Gastroesophageal sphincter (tissue), 4 donors: Measurements from ENCODE around the gene NPHP4. TPM values are rescaled to one million over a fixed set of nuclear protein-coding genes. Genes with fewer than 3 reads are reported as not detected.

Experiments
- ATAC-seq: fragments of 150-250 bp; one replicate; pipeline ENCODE4 v1.9.1; 2016; ENCODE audit warnings: mild to moderate bottlenecking, moderate library complexity
- H3K27ac ChIP-seq, 4 donors: fragments of 200-600 bp; sonication (generic) in 3 of 4; 1 replicate in 3 of 4; 2 replicates in 1 of 4; pipeline ENCODE4 v1.5.1; 2016 to 2019
- H3K27me3 ChIP-seq: fragments of 200-600 bp; sonication (generic); one replicate; pipeline ENCODE4 v1.5.1; 2019
- H3K36me3 ChIP-seq, 2 donors: fragments of 200-600 bp; sonication (generic); one replicate each; pipeline ENCODE4 v1.5.1; 2019; ENCODE audit warnings: control low read depth in 1 of 2
- H3K4me1 ChIP-seq, 3 donors: fragments of 200-600 bp; sonication (generic); 1 replicate in 2 of 3; 2 replicates in 1 of 3; pipeline ENCODE4 v1.5.1; 2016 to 2019; ENCODE audit warnings: control low read depth in 2 of 3
- H3K4me3 ChIP-seq, 2 donors: fragments of 200-600 bp; sonication (generic); one replicate each; pipeline ENCODE4 v1.5.1; 2019; ENCODE audit warnings: mild to moderate bottlenecking in 1 of 2, moderate library complexity in 1 of 2
- H3K9me3 ChIP-seq, 3 donors: fragments of 200-600 bp; sonication (generic); one replicate each; pipeline ENCODE4 v1.5.1; 2017 to 2019; ENCODE audit warnings: control low read depth in 2 of 3
- EP300 ChIP-seq: sonication (generic); formaldehyde crosslinking; IDR thresholded peaks from one replicate; pipeline ENCODE4 v1.6.1; 2017; ENCODE audit warnings: antibody characterized with exemption, mild to moderate bottlenecking
- POLR2A ChIP-seq, 2 donors: fragments of 450-650 bp; IDR thresholded peaks; one replicate each; pipeline ENCODE4 v1.6.1; 2017; ENCODE audit warnings: antibody characterized with exemption in 2 of 2, mild to moderate bottlenecking in 2 of 2, moderate library complexity in 1 of 2
- POLR2AphosphoS5 ChIP-seq: sonication (generic); formaldehyde crosslinking; IDR thresholded peaks from one replicate; pipeline ENCODE4 v1.6.1; 2017; ENCODE audit warnings: antibody characterized with exemption
- WGBS, 2 donors: methylation state at CpG; one replicate each; pipeline ENCODE4 v1.1.5; 2018; ENCODE audit warnings: low coverage in 1 of 2; 5-methylcytosine and 5-hydroxymethylcytosine counted together
- total RNA-seq, 4 donors: library from RNA; depleted of rRNA; stranded (reverse); fragments of >200 nt; gene quantifications; one replicate each; pipeline ENCODE4 v1.1.0, GENCODE V29; 2016
- TF ChIP-seq, protein P1 (sequence below), 4 experiments: fragments of 200-600 bp in 2 of 4; fragments of 450-650 bp in 2 of 4; sonication (generic) in 1 of 4; IDR thresholded peaks; one replicate each; pipeline ENCODE4 v1.5.1; 2017 to 2019; ENCODE audit warnings: antibody characterized with exemption in 4 of 4, mild to moderate bottlenecking in 2 of 4, moderate library complexity in 2 of 4

NPHP4 gene
- total RNA-seq, 4 donors from 2014 or later, result 5.7 to 9.7 (median 6.2) TPM

DNA sequence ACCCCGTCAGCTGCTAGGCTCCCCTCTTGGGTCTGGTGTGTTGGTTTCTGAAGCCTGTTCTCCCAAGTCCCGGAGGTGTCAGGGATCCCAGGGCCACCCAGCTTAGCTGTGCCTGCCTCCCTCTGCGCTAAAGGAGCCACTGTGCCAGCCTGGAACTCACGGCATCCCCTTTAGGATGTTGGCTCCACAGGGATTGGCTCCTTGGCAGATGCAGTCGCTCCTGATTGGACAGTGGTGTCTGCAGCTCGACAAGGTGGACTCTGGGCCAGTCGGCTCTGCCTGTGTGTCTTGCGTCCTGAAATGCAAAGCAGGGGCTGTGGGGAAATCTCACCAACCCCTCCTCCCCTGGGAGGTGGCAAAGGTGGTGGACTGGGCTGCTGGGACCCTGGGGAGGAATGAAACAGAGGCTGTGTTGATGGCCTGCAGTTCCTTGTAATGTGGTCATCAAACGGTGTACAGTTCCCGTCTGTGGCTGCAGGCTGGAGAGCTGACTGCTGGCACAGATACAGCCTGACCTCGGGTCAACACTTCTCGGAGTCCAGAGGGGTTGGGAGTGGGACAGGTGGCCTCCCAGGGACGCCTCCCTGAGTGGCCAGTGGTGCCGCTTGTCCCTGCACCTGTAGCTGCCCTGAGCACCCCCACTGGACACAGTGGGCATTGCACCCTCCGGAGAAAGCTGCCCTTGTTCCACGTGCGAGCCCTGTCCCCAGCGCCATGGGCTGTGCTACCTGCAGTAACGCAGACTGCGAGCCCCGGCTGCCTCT is 41.9 kb upstream of the NPHP4 start:
- Histone ChIP-seq H3K27ac (no peak overlapping the region), H3K4me3 (no peak overlapping the region), H3K27me3 (peaks cover 31% of the 10 kb centered on the region), H3K36me3 (no peaks in the 10 kb centered on the region), H3K4me1 (no peaks in the 10 kb centered on the region), H3K9me3 (no peaks in the 10 kb centered on the region)
- ATAC-seq, result peak; percentile 31
- 0% methylated on average over 1 of the region's 21 CpGs; no CpG with 5 or more reads in 1 of the 2 donors for WGBS, 2 donors
- TF ChIP-seq EP300, result no peak
- TF ChIP-seq, protein P1, sequence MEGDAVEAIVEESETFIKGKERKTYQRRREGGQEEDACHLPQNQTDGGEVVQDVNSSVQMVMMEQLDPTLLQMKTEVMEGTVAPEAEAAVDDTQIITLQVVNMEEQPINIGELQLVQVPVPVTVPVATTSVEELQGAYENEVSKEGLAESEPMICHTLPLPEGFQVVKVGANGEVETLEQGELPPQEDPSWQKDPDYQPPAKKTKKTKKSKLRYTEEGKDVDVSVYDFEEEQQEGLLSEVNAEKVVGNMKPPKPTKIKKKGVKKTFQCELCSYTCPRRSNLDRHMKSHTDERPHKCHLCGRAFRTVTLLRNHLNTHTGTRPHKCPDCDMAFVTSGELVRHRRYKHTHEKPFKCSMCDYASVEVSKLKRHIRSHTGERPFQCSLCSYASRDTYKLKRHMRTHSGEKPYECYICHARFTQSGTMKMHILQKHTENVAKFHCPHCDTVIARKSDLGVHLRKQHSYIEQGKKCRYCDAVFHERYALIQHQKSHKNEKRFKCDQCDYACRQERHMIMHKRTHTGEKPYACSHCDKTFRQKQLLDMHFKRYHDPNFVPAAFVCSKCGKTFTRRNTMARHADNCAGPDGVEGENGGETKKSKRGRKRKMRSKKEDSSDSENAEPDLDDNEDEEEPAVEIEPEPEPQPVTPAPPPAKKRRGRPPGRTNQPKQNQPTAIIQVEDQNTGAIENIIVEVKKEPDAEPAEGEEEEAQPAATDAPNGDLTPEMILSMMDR (IDR thresholded peaks at IDR 0.05), result peak in 3 of 4 experiments; percentile 28 to 60 (median 45)

DNA sequence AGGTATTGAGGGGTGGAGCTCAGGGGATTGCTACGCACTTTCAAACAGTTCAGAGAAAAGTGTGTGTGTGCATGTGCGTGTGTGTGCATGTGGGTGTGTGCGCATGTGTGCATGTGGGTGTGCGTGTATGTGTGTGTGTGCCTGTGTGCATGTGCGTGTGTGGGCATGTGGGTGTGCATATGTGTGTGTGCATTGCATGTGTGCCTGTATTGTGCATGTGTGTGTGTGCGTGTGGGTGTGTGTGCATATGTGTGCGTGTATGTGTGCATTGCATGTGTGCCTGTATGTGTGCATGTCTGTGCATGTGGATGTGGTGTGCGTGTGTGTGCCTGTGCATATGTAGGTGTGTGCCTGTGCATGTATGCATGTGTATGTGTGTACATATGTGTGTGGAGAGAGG is 40.9 kb upstream of the NPHP4 start:
- H3K36me3 ChIP-seq, result no peaks in the 10 kb centered on the region
- H3K27me3 ChIP-seq, result peaks cover 36% of the 10 kb centered on the region
- no peak overlapping the region for H3K4me3 ChIP-seq
- 83 to 93% methylated on average over 5 to 8 of the region's 8 CpGs for WGBS, 2 donors
- H3K4me1 ChIP-seq, result no peaks in the 10 kb centered on the region
- TF ChIP-seq EP300, result no peak
- TF ChIP-seq, protein P1 (IDR thresholded peaks at IDR 0.05), result no peak
- TF ChIP-seq POLR2AphosphoS5, result no peak
- no peak for TF ChIP-seq POLR2A (IDR thresholded peaks at IDR 0.05)
- no peak overlapping the region for H3K27ac ChIP-seq
- ATAC-seq, result no peak
- H3K9me3 ChIP-seq, result no peaks in the 10 kb centered on the region

DNA sequence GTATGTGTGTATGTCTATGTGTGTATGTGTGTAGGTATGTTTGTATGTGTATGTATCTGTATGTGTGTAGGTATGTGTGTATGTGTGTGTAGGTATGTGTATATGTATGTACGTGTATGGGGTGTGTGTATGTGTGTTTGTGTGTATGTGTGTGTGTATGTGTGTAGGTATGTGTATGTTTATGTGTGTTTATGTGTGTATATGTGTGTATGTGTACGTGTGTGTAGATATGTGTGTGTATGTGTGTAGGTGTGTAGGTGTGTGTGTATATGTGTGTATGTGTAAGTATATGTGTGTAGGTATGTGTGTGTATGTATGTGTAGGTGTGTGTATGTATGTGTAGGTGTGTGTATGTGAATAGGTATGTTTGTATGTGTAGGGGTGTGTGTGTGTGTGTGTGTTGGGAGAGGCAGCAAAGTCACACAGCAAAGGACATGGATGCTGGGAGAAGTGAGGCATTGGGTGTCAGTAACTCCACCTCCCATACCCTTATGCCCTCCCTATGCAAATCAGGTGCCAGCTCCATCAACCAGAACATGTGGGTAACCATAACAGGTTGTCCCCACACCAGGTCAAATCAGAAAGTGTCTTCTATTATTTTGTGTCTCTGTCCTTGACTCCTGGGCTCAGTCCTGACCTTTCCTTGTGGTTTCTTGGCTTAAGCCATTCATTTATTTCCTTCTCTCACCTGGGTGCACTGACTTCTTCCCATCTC is 38.5 kb upstream of the NPHP4 start:
- ATAC-seq, result no peak
- H3K27me3 ChIP-seq, result peaks cover 41% of the 10 kb centered on the region
- no peak overlapping the region for H3K4me3 ChIP-seq
- WGBS, 2 donors, result 72 to 94% methylated on average over 2 of the region's 2 CpGs
- no peaks in the 10 kb centered on the region for H3K36me3 ChIP-seq
- peaks cover 0 to 2% (median 0%) of the 10 kb centered on the region in 3 donors for H3K4me1 ChIP-seq
- H3K27ac ChIP-seq, result no peak overlapping the region
- TF ChIP-seq POLR2AphosphoS5 (no peak), POLR2A (IDR thresholded peaks at IDR 0.05) (no peak)
- TF ChIP-seq, protein P1 (IDR thresholded peaks at IDR 0.05), result no peak
- H3K9me3 ChIP-seq, result no peaks in the 10 kb centered on the region

DNA sequence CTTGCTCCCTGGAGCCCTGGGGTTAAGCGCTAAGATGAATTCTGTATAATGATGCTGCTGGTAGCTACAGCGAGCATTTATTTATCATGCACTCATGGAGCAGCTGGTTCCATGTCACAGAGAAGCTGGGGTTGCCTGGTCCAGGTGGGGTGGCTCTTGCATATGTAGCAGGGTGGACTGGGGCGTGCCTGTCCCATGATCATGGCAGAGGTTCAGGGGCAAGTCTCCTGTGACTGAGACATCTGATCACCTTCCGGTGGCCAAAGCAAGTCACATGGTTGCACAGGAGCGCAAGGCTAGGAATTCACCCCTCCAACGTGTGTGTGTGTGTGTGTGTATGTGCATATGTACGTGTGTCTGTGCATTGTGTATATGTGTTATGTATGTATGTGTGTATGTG is 37.9 kb upstream of the NPHP4 start:
- WGBS, 2 donors, result 70 to 80% methylated on average over 1 to 2 of the region's 7 CpGs

More for the DNA sequence above, 37.9 kb upstream of the NPHP4 start:
- Histone ChIP-seq H3K4me1 (peaks cover 0 to 7% (median 0%) of the 10 kb centered on the region in 3 donors), H3K27ac (no peak overlapping the region), H3K36me3 (no peaks in the 10 kb centered on the region), H3K9me3 (no peaks in the 10 kb centered on the region), H3K27me3 (peaks cover 47% of the 10 kb centered on the region), H3K4me3 (no peak overlapping the region)
- ATAC-seq, result no peak
- TF ChIP-seq, protein P1 (IDR thresholded peaks at IDR 0.05), result no peak
- TF ChIP-seq POLR2A (IDR thresholded peaks at IDR 0.05), result no peak
- TF ChIP-seq POLR2AphosphoS5, result no peak
- no peak for TF ChIP-seq EP300
